Subcutaneous abdominal adipose tissue (tissue), 5 donors: ENCODE results near the gene NME4.

Experiments used
- H3K27ac ChIP-seq: one replicate; pipeline ENCODE4 v1.7.0; 2013; ENCODE audit warnings: low read depth, mild to moderate bottlenecking, inconsistent platforms, low read length, moderate library complexity
- H3K27me3 ChIP-seq, 5 donors: one replicate each; pipeline ENCODE4 v1.7.0; 2013; ENCODE audit warnings: low read length in 5 of 5, inconsistent platforms in 1 of 5; ENCODE audit not compliant: control insufficient read depth in 5 of 5, insufficient read depth in 4 of 5
- H3K36me3 ChIP-seq, 5 donors: one replicate each; pipeline ENCODE4 v1.7.0; 2013; ENCODE audit warnings: low read length in 5 of 5; ENCODE audit not compliant: control insufficient read depth in 5 of 5, insufficient read depth in 5 of 5
- H3K4me1 ChIP-seq, 5 donors: one replicate each; pipeline ENCODE4 v1.7.0; 2013; ENCODE audit warnings: low read length in 5 of 5, mild to moderate bottlenecking in 3 of 5, moderate library complexity in 1 of 5; ENCODE audit not compliant: control insufficient read depth in 5 of 5, insufficient read depth in 5 of 5
- H3K4me3 ChIP-seq, 5 donors: one replicate each; pipeline ENCODE4 v1.7.0; 2013; ENCODE audit warnings: low read length in 5 of 5, low read depth in 1 of 5
- H3K9ac ChIP-seq, 5 donors: one replicate each; pipeline ENCODE4 v1.7.0; 2013; ENCODE audit warnings: low read length in 5 of 5, mild to moderate bottlenecking in 4 of 5, moderate library complexity in 3 of 5
- H3K9me3 ChIP-seq, 5 donors: one replicate each; pipeline ENCODE4 v1.7.0; 2013; ENCODE audit warnings: low read length in 5 of 5; ENCODE audit not compliant: control insufficient read depth in 5 of 5
- donor health status: healthy.
- donor health status: healthy.
- donor health status: healthy.
- donor health status: healthy.
- donor health status: healthy.

Gene NME4

GRCh38 chr16:425740-426114 lies 28.7 kb downstream of the NME4 start:
- no peak overlapping the region for H3K9ac ChIP-seq
- no peak overlapping the region for H3K27ac ChIP-seq
- peaks cover 6 to 36% (median 30%) of the 10 kb centered on the region in 5 donors for H3K4me1 ChIP-seq
- no peaks in the 10 kb centered on the region for H3K9me3 ChIP-seq
- H3K36me3 ChIP-seq, result peaks cover 0 to 2% (median 0%) of the 10 kb centered on the region in 5 donors
- H3K27me3 ChIP-seq, result no peaks in the 10 kb centered on the region
- peak overlapping the region in 4 of 5 donors; percentile 69 to 81 (median 72) for H3K4me3 ChIP-seq

GRCh38 chr16:426115-426905 lies 29.3 kb downstream of the NME4 start:
- peaks cover 6 to 36% (median 30%) of the 10 kb centered on the region in 5 donors for H3K4me1 ChIP-seq
- H3K27ac ChIP-seq, result no peak overlapping the region
- no peaks in the 10 kb centered on the region for H3K27me3 ChIP-seq
- H3K9me3 ChIP-seq, result no peaks in the 10 kb centered on the region
- H3K4me3 ChIP-seq, result peak overlapping the region; percentile 44 to 81 (median 67)
- peaks cover 0 to 2% (median 0%) of the 10 kb centered on the region in 5 donors for H3K36me3 ChIP-seq
- H3K9ac ChIP-seq, result peak overlapping the region in 4 of 5 donors; percentile 34 to 84 (median 62)

DNA sequence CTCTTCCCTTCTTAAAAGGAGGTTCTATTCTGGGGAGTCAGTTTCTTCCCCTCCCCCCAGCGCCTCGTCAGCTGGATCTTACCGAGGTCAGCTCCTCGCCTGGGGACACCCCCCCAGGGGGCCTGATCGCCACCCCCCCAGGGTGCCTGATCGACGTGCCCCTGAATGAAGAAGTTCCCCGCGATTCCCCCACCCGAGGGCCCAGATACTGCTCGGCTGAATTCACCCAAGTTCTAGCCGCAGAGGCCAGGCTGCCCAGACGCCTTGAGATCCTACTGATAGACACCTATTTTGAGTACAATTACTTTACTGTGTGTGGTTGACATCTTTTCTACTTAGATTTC lies 29.9 kb downstream of the NME4 start:
- peak overlapping the region in 4 of 5 donors; percentile 34 to 84 (median 62) for H3K9ac ChIP-seq
- H3K27ac ChIP-seq, result no peak overlapping the region
- peaks cover 0 to 2% (median 0%) of the 10 kb centered on the region in 5 donors for H3K36me3 ChIP-seq
- H3K4me3 ChIP-seq, result peak overlapping the region; percentile 48 to 80 (median 66)
- no peaks in the 10 kb centered on the region for H3K27me3 ChIP-seq
- peaks cover 6 to 36% (median 30%) of the 10 kb centered on the region in 5 donors for H3K4me1 ChIP-seq
- H3K9me3 ChIP-seq, result no peaks in the 10 kb centered on the region

- Histone ChIP-seq H3K9ac (peak overlapping the region in 4 of 5 donors; percentile 34 to 84 (median 62)), H3K36me3 (peaks cover 0 to 2% (median 0%) of the 10 kb centered on the region in 5 donors), H3K9me3 (no peaks in the 10 kb centered on the region), H3K27ac (no peak overlapping the region), H3K27me3 (no peaks in the 10 kb centered on the region), H3K4me1 (peaks cover 6 to 36% (median 30%) of the 10 kb centered on the region in 5 donors), H3K4me3 (peak overlapping the region in 4 of 5 donors; percentile 48 to 80 (median 66))
Observed at GRCh38 chr16:427250-427649, 30.3 kb downstream of the NME4 start.

DNA sequence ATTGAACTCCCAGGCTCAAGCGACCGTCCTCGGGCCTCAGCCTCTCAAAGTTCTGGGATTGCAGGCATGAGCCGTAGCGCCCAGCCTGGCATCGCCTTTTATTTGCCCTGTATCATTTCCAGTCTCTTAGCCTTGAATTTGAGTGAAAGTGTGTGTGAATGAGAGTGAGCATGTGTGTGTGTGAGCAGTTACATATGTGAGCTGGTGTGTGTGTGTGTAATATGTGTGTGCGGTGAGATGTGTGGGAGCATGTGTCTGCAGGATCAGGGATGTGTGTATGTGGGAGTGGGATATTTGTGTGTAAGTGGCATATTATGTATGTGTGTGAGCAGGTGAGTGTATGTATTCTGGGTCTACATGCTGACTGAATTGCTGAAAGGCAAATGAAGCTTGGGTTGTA lies 33.9 kb downstream of the NME4 start:
- Histone ChIP-seq H3K9me3 (no peaks in the 10 kb centered on the region), H3K36me3 (peaks cover 0 to 9% (median 0%) of the 10 kb centered on the region in 5 donors), H3K27me3 (no peaks in the 10 kb centered on the region), H3K4me3 (no peak overlapping the region), H3K27ac (no peak overlapping the region), H3K4me1 (peaks cover 0 to 20% (median 14%) of the 10 kb centered on the region in 5 donors), H3K9ac (no peak overlapping the region)

GRCh38 chr16:440627-441026 lies 43.6 kb downstream of the NME4 start:
- Histone ChIP-seq H3K9ac (no peak overlapping the region), H3K4me1 (no peaks in the 10 kb centered on the region)

GRCh38 chr16:441447-441846 lies 44.4 kb downstream of the NME4 start:
- H3K36me3 ChIP-seq, result peaks cover 0 to 5% (median 2%) of the 10 kb centered on the region in 5 donors

More at GRCh38 chr16:440627-441026, 43.6 kb downstream of the NME4 start:
- H3K4me3 ChIP-seq, result no peak overlapping the region
- H3K27ac ChIP-seq, result no peak overlapping the region
- H3K36me3 ChIP-seq, result peaks cover 0 to 5% (median 2%) of the 10 kb centered on the region in 5 donors
- no peaks in the 10 kb centered on the region for H3K27me3 ChIP-seq
- no peaks in the 10 kb centered on the region for H3K9me3 ChIP-seq

GRCh38 chr16:442976-443375 lies 46.0 kb downstream of the NME4 start:
- H3K9ac ChIP-seq, result no peak overlapping the region
- no peaks in the 10 kb centered on the region for H3K4me1 ChIP-seq
- H3K27ac ChIP-seq, result no peak overlapping the region
- peaks cover 0 to 5% (median 2%) of the 10 kb centered on the region in 5 donors for H3K36me3 ChIP-seq
- H3K9me3 ChIP-seq, result no peaks in the 10 kb centered on the region
- H3K4me3 ChIP-seq, result no peak overlapping the region
- H3K27me3 ChIP-seq, result no peaks in the 10 kb centered on the region

More at GRCh38 chr16:441447-441846, 44.4 kb downstream of the NME4 start:
- no peak overlapping the region for H3K27ac ChIP-seq
- no peak overlapping the region for H3K4me3 ChIP-seq
- no peaks in the 10 kb centered on the region for H3K9me3 ChIP-seq
- H3K27me3 ChIP-seq, result no peaks in the 10 kb centered on the region
- H3K4me1 ChIP-seq, result no peaks in the 10 kb centered on the region
- peak overlapping the region in 1 of 5 donors; percentile 0 for H3K9ac ChIP-seq

GRCh38 chr16:444027-444426 lies 47.0 kb downstream of the NME4 start:
- H3K27ac ChIP-seq, result no peak overlapping the region
- H3K27me3 ChIP-seq, result no peaks in the 10 kb centered on the region
- no peak overlapping the region for H3K9ac ChIP-seq
- H3K4me1 ChIP-seq, result no peaks in the 10 kb centered on the region
- H3K4me3 ChIP-seq, result no peak overlapping the region
- H3K9me3 ChIP-seq, result no peaks in the 10 kb centered on the region
- peaks cover 0 to 5% (median 0%) of the 10 kb centered on the region in 5 donors for H3K36me3 ChIP-seq

DNA sequence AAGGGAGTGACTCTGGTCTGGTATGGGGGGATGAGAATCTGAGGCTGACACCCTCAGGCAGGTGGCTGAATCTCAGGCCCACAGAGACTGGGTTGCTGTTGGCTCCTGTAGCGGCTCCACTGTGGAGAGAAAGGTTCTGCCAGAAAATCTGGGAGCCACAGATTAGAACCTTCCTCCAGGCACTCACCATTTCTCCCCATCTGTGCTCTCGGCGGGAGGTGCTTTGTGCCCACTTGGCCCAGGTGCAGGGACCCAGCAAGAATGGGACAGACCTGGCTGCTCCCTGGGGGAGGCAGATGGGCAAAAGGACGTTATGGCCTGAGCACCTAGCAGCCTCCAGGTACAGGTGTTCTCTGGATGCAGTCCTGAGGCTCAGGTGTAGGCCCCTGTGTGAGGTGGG lies 48.6 kb downstream of the NME4 start:
- H3K9ac ChIP-seq, result no peak overlapping the region
- no peaks in the 10 kb centered on the region for H3K27me3 ChIP-seq
- H3K4me1 ChIP-seq, result no peaks in the 10 kb centered on the region
- peaks cover 0 to 5% (median 0%) of the 10 kb centered on the region in 5 donors for H3K36me3 ChIP-seq
- H3K9me3 ChIP-seq, result no peaks in the 10 kb centered on the region
- no peak overlapping the region for H3K4me3 ChIP-seq
- H3K27ac ChIP-seq, result no peak overlapping the region
